Activated T-cell treated with anti-CD3 and anti-CD28 coated beads, Interleukin-2, amount 50 U/mL, for 24 hours (primary cell): Measurements from ENCODE around the gene RARA.

Experiments used
- DNase-seq: peaks from one replicate; pipeline ENCODE4 v3.0.0-alpha.2; 2020
- H3K27ac Mint-ChIP-seq: 2 replicates; pipeline ENCODE4 v1.8.0; 2020; ENCODE audit warnings: mild to moderate bottlenecking, mixed read lengths
- H3K27me3 Mint-ChIP-seq: 2 replicates; pipeline ENCODE4 v1.8.0; 2020; ENCODE audit warnings: mixed read lengths
- H3K36me3 Mint-ChIP-seq: 2 replicates; pipeline ENCODE4 v1.8.0; 2020; ENCODE audit warnings: low read depth, mixed read lengths
- H3K4me1 Mint-ChIP-seq: 2 replicates; pipeline ENCODE4 v1.8.0; 2020; ENCODE audit warnings: low read depth, mixed read lengths
- H3K4me3 Mint-ChIP-seq: 2 replicates; pipeline ENCODE4 v1.8.0; 2020; ENCODE audit warnings: mild to moderate bottlenecking, moderate library complexity, mixed read lengths
- H3K9me3 Mint-ChIP-seq: 2 replicates; pipeline ENCODE4 v1.8.0; 2020; ENCODE audit warnings: mixed read lengths

Gene RARA

GRCh38 chr17:40306395-40306794 lies 2.6 kb upstream of the RARA start:
- no peaks in the 10 kb centered on the region for H3K9me3 Mint-ChIP-seq
- H3K36me3 Mint-ChIP-seq = peaks cover 44% of the 10 kb centered on the region
- H3K27ac Mint-ChIP-seq = no peak overlapping the region
- no peak for DNase-seq
- H3K4me3 Mint-ChIP-seq = no peak overlapping the region
- H3K27me3 Mint-ChIP-seq = no peaks in the 10 kb centered on the region
- H3K4me1 Mint-ChIP-seq = peaks cover 20% of the 10 kb centered on the region

GRCh38 chr17:40307001-40307730 lies 1.8 kb upstream of the RARA start:
- Mint-ChIP-seq H3K9me3 (no peaks in the 10 kb centered on the region), H3K4me1 (peaks cover 20% of the 10 kb centered on the region), H3K36me3 (peaks cover 36% of the 10 kb centered on the region), H3K27ac (no peak overlapping the region), H3K27me3 (no peaks in the 10 kb centered on the region), H3K4me3 (no peak overlapping the region)
- peak; percentile 38 for DNase-seq

- H3K4me1 Mint-ChIP-seq = peaks cover 18% of the 10 kb centered on the region
- no peaks in the 10 kb centered on the region for H3K27me3 Mint-ChIP-seq
- no peak overlapping the region for H3K4me3 Mint-ChIP-seq
- H3K36me3 Mint-ChIP-seq = peaks cover 30% of the 10 kb centered on the region
- DNase-seq = peak; percentile 32
- H3K9me3 Mint-ChIP-seq = no peaks in the 10 kb centered on the region
- H3K27ac Mint-ChIP-seq = no peak overlapping the region
Measured at GRCh38 chr17:40307740-40308239, 1.2 kb upstream of the RARA start.

- H3K27ac Mint-ChIP-seq = peak overlapping the region; percentile 1
- peaks cover 8% of the 10 kb centered on the region for H3K36me3 Mint-ChIP-seq
- H3K4me3 Mint-ChIP-seq = no peak overlapping the region
- H3K4me1 Mint-ChIP-seq = peaks cover 21% of the 10 kb centered on the region
- no peak for DNase-seq
- no peaks in the 10 kb centered on the region for H3K27me3 Mint-ChIP-seq
- H3K9me3 Mint-ChIP-seq = no peaks in the 10 kb centered on the region
Measured at GRCh38 chr17:40309949-40310510, 1.1 kb downstream of the RARA start.

- H3K9me3 Mint-ChIP-seq = no peaks in the 10 kb centered on the region
- peaks cover 26% of the 10 kb centered on the region for H3K4me1 Mint-ChIP-seq
- no peak overlapping the region for H3K4me3 Mint-ChIP-seq
- no peaks in the 10 kb centered on the region for H3K27me3 Mint-ChIP-seq
- no peak overlapping the region for H3K27ac Mint-ChIP-seq
- no peak for DNase-seq
- H3K36me3 Mint-ChIP-seq = peaks cover 6% of the 10 kb centered on the region
Measured at GRCh38 chr17:40310882-40311391, 2.0 kb downstream of the RARA start.

- Mint-ChIP-seq H3K9me3 (no peaks in the 10 kb centered on the region), H3K27ac (peak overlapping the region; percentile 52), H3K36me3 (no peaks in the 10 kb centered on the region), H3K4me3 (no peak overlapping the region), H3K4me1 (peaks cover 33% of the 10 kb centered on the region), H3K27me3 (no peaks in the 10 kb centered on the region)
- DNase-seq = no peak
Measured at GRCh38 chr17:40311575-40311974, 2.6 kb downstream of the RARA start.

GRCh38 chr17:40312131-40312731 lies 3.3 kb downstream of the RARA start:
- Mint-ChIP-seq H3K4me3 (no peak overlapping the region), H3K36me3 (no peaks in the 10 kb centered on the region), H3K4me1 (peaks cover 36% of the 10 kb centered on the region), H3K9me3 (no peaks in the 10 kb centered on the region), H3K27ac (peak overlapping the region; percentile 40), H3K27me3 (no peaks in the 10 kb centered on the region)
- DNase-seq = no peak

GRCh38 chr17:40312893-40313667 lies 4.1 kb downstream of the RARA start:
- Mint-ChIP-seq H3K4me3 (no peak overlapping the region), H3K36me3 (no peaks in the 10 kb centered on the region), H3K27me3 (no peaks in the 10 kb centered on the region), H3K4me1 (peaks cover 44% of the 10 kb centered on the region), H3K27ac (peak overlapping the region; percentile 7), H3K9me3 (no peaks in the 10 kb centered on the region)
- no peak for DNase-seq

GRCh38 chr17:40313668-40314583 lies 4.9 kb downstream of the RARA start:
- Mint-ChIP-seq H3K4me3 (no peak overlapping the region), H3K27ac (peak overlapping the region; percentile 60), H3K27me3 (no peaks in the 10 kb centered on the region), H3K36me3 (peaks cover 5% of the 10 kb centered on the region), H3K9me3 (no peaks in the 10 kb centered on the region), H3K4me1 (peaks cover 47% of the 10 kb centered on the region)
- no peak for DNase-seq

- peaks cover 9% of the 10 kb centered on the region for H3K36me3 Mint-ChIP-seq
- no peak overlapping the region for H3K4me3 Mint-ChIP-seq
- no peaks in the 10 kb centered on the region for H3K9me3 Mint-ChIP-seq
- peaks cover 53% of the 10 kb centered on the region for H3K4me1 Mint-ChIP-seq
- H3K27me3 Mint-ChIP-seq = no peaks in the 10 kb centered on the region
- DNase-seq = peak; percentile 86
- peak overlapping the region; percentile 71 for H3K27ac Mint-ChIP-seq
Measured at GRCh38 chr17:40314584-40314956, 5.6 kb downstream of the RARA start.

GRCh38 chr17:40315206-40315605 lies 6.2 kb downstream of the RARA start:
- H3K27ac Mint-ChIP-seq = no peak overlapping the region
- H3K4me1 Mint-ChIP-seq = peaks cover 59% of the 10 kb centered on the region
- DNase-seq = no peak
- H3K9me3 Mint-ChIP-seq = no peaks in the 10 kb centered on the region
- peaks cover 14% of the 10 kb centered on the region for H3K36me3 Mint-ChIP-seq
- no peaks in the 10 kb centered on the region for H3K27me3 Mint-ChIP-seq
- H3K4me3 Mint-ChIP-seq = no peak overlapping the region

GRCh38 chr17:40315678-40316570 lies 6.9 kb downstream of the RARA start:
- Mint-ChIP-seq H3K27me3 (no peaks in the 10 kb centered on the region), H3K27ac (no peak overlapping the region), H3K36me3 (peaks cover 15% of the 10 kb centered on the region), H3K4me1 (peaks cover 66% of the 10 kb centered on the region), H3K4me3 (no peak overlapping the region), H3K9me3 (no peaks in the 10 kb centered on the region)
- no peak for DNase-seq
